ENCODE measurements around the gene MRAP2. TPM values are rescaled to one million over a fixed set of nuclear protein-coding genes. Genes with fewer than 3 reads are reported as not detected.

MRAP2 gene
- total and polyA plus RNA-seq, 2 donors (not counting 3 experiments of a cell fraction or from before 2014, with no cell fraction given), result 5.8 to 8.6 TPM

GRCh38 chr6:84007871-84008270 is 25.7 kb upstream of the MRAP2 start:
- FAIRE-seq (no peak), DNase-seq (ENCODE audit: low read depth, low spot score) (no peak)
- no peak overlapping the region for H3K9ac ChIP-seq (replicated peaks; ENCODE audit: extremely low read depth, insufficient read depth, low read length)
- H3K4me1 ChIP-seq (ENCODE audit: control insufficient read depth, extremely low read depth, insufficient read depth, low read length), result no peaks in the 10 kb centered on the region
- no peaks in the 10 kb centered on the region for H4K20me1 ChIP-seq (replicated peaks; ENCODE audit: control insufficient read depth, extremely low read depth, insufficient read depth, low read length)
- H3K4me3 ChIP-seq (replicated peaks in 1 of 3; ENCODE audit: insufficient read depth in 1 of 3, low read depth in 1 of 3, low read length in 3 of 3), result no peak overlapping the region
- no peaks in the 10 kb centered on the region for H3K36me3 ChIP-seq (ENCODE audit: control insufficient read depth in 2 of 2, extremely low read depth in 1 of 2, insufficient read depth in 2 of 2, low read length in 2 of 2)
- dilution Hi-C loops (cut with MboI; ENCODE audit: extremely low pct_ligation_motif_present, low sequenced_read_pairs), result no loop called here
- CTCF ChIA-PET, result no interaction called here
- no peak overlapping the region for H2AFZ ChIP-seq (ENCODE audit: low read depth, low read length)
- no peak overlapping the region for H3K27ac ChIP-seq (ENCODE audit: insufficient read depth, low read depth, low read length)
- POLR2A ChIA-PET, result no interaction called here
- TF ChIP-seq FOS (IDR thresholded peaks at IDR 0.05; ENCODE audit: borderline replicate concordance, insufficient read depth, low read length) (no peak), JUN (IDR thresholded peaks at IDR 0.05; ENCODE audit: borderline replicate concordance, insufficient read depth, insufficient read length, low read depth) (no peak), POLR2AphosphoS5 (IDR thresholded peaks at IDR 0.05; ENCODE audit: insufficient read depth, low read depth, low read length) (no peak), EZH2 (IDR thresholded peaks at IDR 0.05; ENCODE audit: borderline replicate concordance, low read depth, low read length, severe bottlenecking) (no peak), MAX (IDR thresholded peaks at IDR 0.05; ENCODE audit: insufficient read depth, insufficient read length) (no peak), POLR2A (IDR thresholded peaks at IDR 0.05; ENCODE audit: low read depth, low read length) (no peak), GATA2 (IDR thresholded peaks at IDR 0.05; ENCODE audit: insufficient read depth, insufficient read length, low read depth, low read length) (no peak), MYC (IDR thresholded peaks at IDR 0.05; ENCODE audit: low read depth, low read length) (no peak), CTCF (IDR thresholded peaks at IDR 0.05; ENCODE audit: extremely low read depth in 1 of 2, insufficient read depth in 1 of 2, low read depth in 1 of 2, low read length in 2 of 2) (no peak)
- intact Hi-C loops (cut with micrococcal nuclease), result no loop called here
- no peaks in the 10 kb centered on the region for H3K79me2 ChIP-seq (ENCODE audit: control insufficient read depth, insufficient read depth, low read length)
- H3K4me2 ChIP-seq (ENCODE audit: insufficient read depth, low read length), result no peak overlapping the region
- H3K27me3 ChIP-seq (ENCODE audit: control insufficient read depth in 2 of 2, insufficient read depth in 2 of 2, low read length in 2 of 2), result no peaks in the 10 kb centered on the region
- H3K9me3 ChIP-seq (replicated peaks; ENCODE audit: control insufficient read depth, insufficient read depth, low read length), result no peaks in the 10 kb centered on the region
- no TSS peak for BruUV-seq (replicated peaks)
- H3K9me1 ChIP-seq (replicated peaks; ENCODE audit: control insufficient read depth, extremely low read depth, insufficient read depth, low read length), result no peaks in the 10 kb centered on the region
